ENCODE measurements around the gene PRM3. TPM values are rescaled to one million over a fixed set of nuclear protein-coding genes. Genes with fewer than 3 reads are reported as not detected.

PRM3 gene
- total and polyA plus RNA-seq, 2 of the 8 experiments (the other 6 are each of a cell fraction or from before 2014, with no cell fraction given), result not detected

DNA sequence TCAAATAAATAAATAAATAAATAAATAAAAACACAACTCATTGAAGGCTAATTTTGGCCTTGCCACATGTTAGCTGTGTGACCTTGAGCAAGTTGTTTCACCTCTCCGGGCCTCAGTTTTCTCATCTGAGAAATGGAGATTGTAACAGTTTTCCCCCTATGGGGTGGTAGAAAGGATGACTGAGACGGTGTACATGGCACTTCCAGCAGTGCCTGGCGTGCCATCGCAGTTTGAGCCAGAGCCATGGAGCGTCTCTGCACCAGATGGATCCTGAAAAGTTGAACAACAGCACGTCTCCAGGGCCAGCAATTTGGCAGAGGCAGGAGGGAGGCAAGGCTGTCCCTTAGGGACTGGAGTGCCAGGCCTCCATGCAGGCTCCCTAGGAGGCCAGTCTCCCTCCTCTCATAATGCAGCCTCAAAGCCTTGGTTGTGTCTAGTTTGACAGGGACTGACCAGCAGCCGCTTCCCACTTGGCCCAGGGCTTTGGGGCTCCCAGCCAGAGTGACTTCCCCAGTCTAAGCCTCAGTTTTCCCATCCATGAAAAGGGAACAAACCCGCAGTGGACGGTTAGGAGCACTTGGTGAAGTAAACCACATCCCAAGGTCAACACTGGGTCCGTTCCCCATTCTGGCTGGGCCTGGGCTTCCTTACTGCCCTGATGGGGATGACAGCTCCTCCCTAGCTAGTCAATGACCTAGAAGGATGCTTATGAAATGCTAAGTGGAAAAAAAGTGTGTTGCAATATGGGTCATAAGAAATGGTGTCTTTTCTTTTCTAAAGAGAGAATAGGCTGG lies 36.8 kb downstream of the PRM3 start:
- Histone ChIP-seq H2AK5ac (ENCODE audit: low read depth, low read length) (no peak overlapping the region), H3K36me3 (ENCODE audit: control insufficient read depth in 2 of 4, insufficient read depth in 4 of 4, low read length in 3 of 4) (no peaks in the 10 kb centered on the region), H3K4ac (replicated peaks; ENCODE audit: insufficient read length, low read depth, low read length) (no peak overlapping the region), H3K9me3 (ENCODE audit: insufficient read depth in 2 of 2, low read depth in 1 of 2, low read length in 1 of 2) (0 out of 4 replicates have a peak, but pooled peaks cover 0 to 3% of the 10 kb centered on the region in 2 experiments), H3K4me3 (ENCODE audit: extremely low read depth in 1 of 4, insufficient read depth in 2 of 4, low read depth in 3 of 4, low read length in 4 of 4) (no peak overlapping the region), H3K27ac (ENCODE audit: low read depth, low read length) (no peak overlapping the region), H4K20me1 (replicated peaks in 1 of 2; ENCODE audit: control insufficient read depth in 1 of 2, insufficient read depth in 2 of 2, low read length in 2 of 2) (no peaks in the 10 kb centered on the region), H3K4me1 (replicated peaks in 1 of 4; ENCODE audit: control insufficient read depth in 3 of 4, insufficient read depth in 4 of 4, low read length in 3 of 4) (peaks cover 0 to 9% (median 2%) of the 10 kb centered on the region in 4 experiments; a peak in 3 of 7 replicates), H3K79me1 (ENCODE audit: low read depth, low read length) (no peaks in the 10 kb centered on the region), H3K56ac (replicated peaks; ENCODE audit: insufficient read length, low read depth, low read length) (no peak overlapping the region), H2BK12ac (ENCODE audit: low read depth, low read length) (no peak overlapping the region), H3K18ac (ENCODE audit: extremely low read depth, low read length) (no peak overlapping the region), H2BK15ac (ENCODE audit: low read length) (0 out of 2 replicates have a peak overlapping the region, but pooled peaks have one; percentile 46), H3K23me2 (ENCODE audit: low read depth, low read length) (no peaks in the 10 kb centered on the region), H3K4me2 (ENCODE audit: insufficient read depth in 1 of 2, low read depth in 2 of 2, low read length in 2 of 2) (no peak overlapping the region), H4K5ac (ENCODE audit: insufficient read length, low read depth, low read length) (no peak overlapping the region), H4K91ac (replicated peaks; ENCODE audit: insufficient read length, low read length) (no peak overlapping the region), H2AFZ (ENCODE audit: low read length) (no peak overlapping the region), H2BK5ac (ENCODE audit: low read depth, low read length) (0 out of 2 replicates have a peak overlapping the region, but pooled peaks have one; percentile 52), H2BK120ac (replicated peaks; ENCODE audit: low read depth, low read length) (no peak overlapping the region), H3K79me2 (ENCODE audit: control insufficient read depth in 1 of 2, insufficient read depth in 2 of 2, low read length in 2 of 2) (no peaks in the 10 kb centered on the region), H3K27me3 (replicated peaks in 1 of 4; ENCODE audit: control insufficient read depth in 3 of 4, extremely low read depth in 1 of 4, insufficient read depth in 3 of 4, low read length in 3 of 4) (no peaks in the 10 kb centered on the region), H3K14ac (ENCODE audit: insufficient read length) (no peak overlapping the region), H3K23ac (ENCODE audit: insufficient read length) (no peak overlapping the region), H2BK20ac (ENCODE audit: low read length) (no peak overlapping the region), H3K9ac (replicated peaks in 1 of 4; ENCODE audit: extremely low read depth in 1 of 4, low read depth in 3 of 4, low read length in 3 of 4) (no peak overlapping the region), H4K8ac (ENCODE audit: extremely low read depth, insufficient read depth, low read length) (no peak overlapping the region; the same call in 1 of the 2 replicates)
- FAIRE-seq (no peak), DNase-seq (ENCODE audit: low read depth in 1 of 2, low spot score in 2 of 2) (no peak)
- whole genome bisulfite sequencing, 2 experiments (ENCODE audit: extremely low coverage in 1 of 2, insufficient coverage in 1 of 2, insufficient read length in 1 of 2, insufficient replicate concordance in 2 of 2, low coverage in 1 of 2, low lambda C conversion rate in 2 of 2, missing lambda C conversion rate in 1 of 2), result 80% methylated on average over 9 of the region's 10 CpGs; no CpG with 5 or more reads in 1 of the 2 experiments
- TF ChIP-seq, protein P1, sequence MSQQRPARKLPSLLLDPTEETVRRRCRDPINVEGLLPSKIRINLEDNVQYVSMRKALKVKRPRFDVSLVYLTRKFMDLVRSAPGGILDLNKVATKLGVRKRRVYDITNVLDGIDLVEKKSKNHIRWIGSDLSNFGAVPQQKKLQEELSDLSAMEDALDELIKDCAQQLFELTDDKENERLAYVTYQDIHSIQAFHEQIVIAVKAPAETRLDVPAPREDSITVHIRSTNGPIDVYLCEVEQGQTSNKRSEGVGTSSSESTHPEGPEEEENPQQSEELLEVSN (IDR thresholded peaks at IDR 0.05), result no peak
- no peak for TF ChIP-seq JUND (IDR thresholded peaks at IDR 0.05; ENCODE audit: low read length)
- no peak for TF ChIP-seq POLR2AphosphoS5 (IDR thresholded peaks at IDR 0.05; ENCODE audit: low read depth, low read length)
- no peak for TF ChIP-seq EGR1 (IDR thresholded peaks at IDR 0.05; ENCODE audit: borderline replicate concordance, low read depth, low read length)
- no peak for TF ChIP-seq NRF1 (IDR thresholded peaks at IDR 0.05; ENCODE audit: low read depth, low read length)
- TF ChIP-seq EZH2 (IDR thresholded peaks at IDR 0.05; ENCODE audit: low read depth, low read length, severe bottlenecking), result no peak
- no peak for TF ChIP-seq SP1 (IDR thresholded peaks at IDR 0.05; ENCODE audit: low read depth, low read length)
- TF ChIP-seq GTF2F1 (IDR thresholded peaks at IDR 0.05; ENCODE audit: borderline replicate concordance, low read depth, low read length), result no peak
- ChIA-PET POLR2A (ENCODE audit: partially characterized antibody) (interaction anchor here (0.6 to 3.6 kb wide), 2 partner anchors 19 to 165 kb away, joined by 3 to 15 read pairs; partner anchors contain the start of gene SOCS1), CTCF (ENCODE audit: partially characterized antibody) (interaction anchor here (0.6 to 2.0 kb wide), 4 partner anchors 15 to 47 kb away, joined by 3 to 4 read pairs (median 3); no protein-coding TSS in a partner anchor)
